HL-60/S4 (cell line): ENCODE results near the gene CLIC4.

Experiments used
- in situ Hi-C: fragments of 300-500 bp; cut with MboI; formaldehyde crosslinking; loops from 2 replicates; pipeline ENCODE4 v1.14.3; 2022; ENCODE audit warnings: low sequenced_read_pairs

CLIC4 gene

GRCh38 chr1:24857507-24858133 is 112.4 kb downstream of the CLIC4 start:
- in situ Hi-C loops = loop anchor here (25.0 kb wide), 1 partner anchor 955 kb away; the partner anchor contains the start of genes MTFR1L and SELENON

- in situ Hi-C loops = loop anchor here (25.0 kb wide), 1 partner anchor 954 kb away; the partner anchor contains the start of genes MTFR1L and SELENON
Observed at GRCh38 chr1:24858277-24858676, 113.0 kb downstream of the CLIC4 start.

DNA sequence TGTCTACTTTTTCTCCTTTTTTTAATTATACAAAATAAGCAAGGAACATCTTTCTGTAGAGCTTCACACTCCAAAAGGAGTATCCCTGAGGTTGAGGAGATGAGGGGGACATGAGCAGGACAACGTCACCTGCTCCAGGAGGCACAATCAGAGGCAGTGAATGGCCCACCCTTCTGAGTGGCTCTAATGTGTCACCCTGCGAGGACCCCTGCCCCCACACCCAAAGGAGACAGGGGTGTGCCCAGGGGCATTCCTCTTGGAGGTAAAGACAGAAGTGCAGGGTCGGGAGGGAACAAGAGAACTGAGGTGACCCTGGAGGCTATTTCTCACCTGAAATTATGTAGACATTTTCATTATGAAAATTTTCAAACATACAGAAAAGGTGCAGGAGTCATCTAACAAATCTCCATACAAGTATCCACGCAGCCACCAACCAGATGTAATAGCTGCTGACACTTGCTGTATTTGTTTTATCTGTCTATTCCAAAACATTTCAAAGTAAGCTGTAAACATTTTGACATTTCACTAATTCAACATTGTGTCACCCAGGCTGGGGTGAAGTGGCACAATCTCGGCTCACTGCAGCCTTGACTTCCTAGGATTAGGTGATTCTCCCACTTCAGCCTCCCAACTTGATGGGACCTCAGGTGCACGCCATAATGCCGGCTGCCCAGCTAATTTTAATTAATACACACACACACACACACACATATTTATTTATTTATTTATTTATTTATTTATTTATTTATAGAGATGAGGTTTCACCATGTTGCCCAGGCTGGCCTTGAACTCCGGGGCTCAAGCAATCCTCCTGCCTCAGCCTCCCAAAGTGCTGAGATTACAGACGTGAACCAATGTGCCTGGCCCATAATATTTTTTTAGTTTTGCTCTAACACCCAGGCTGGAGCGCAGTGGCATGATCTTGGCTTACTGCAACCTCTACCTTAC is 114.1 kb downstream of the CLIC4 start:
- in situ Hi-C loops = loop anchor here (25.0 kb wide), 1 partner anchor 953 kb away; the partner anchor contains the start of genes MTFR1L and SELENON

- in situ Hi-C loops = loop anchor here (25.0 kb wide), 1 partner anchor 951 kb away; the partner anchor contains the start of genes MTFR1L and SELENON
Observed at GRCh38 chr1:24860841-24861240, 115.6 kb downstream of the CLIC4 start.

DNA sequence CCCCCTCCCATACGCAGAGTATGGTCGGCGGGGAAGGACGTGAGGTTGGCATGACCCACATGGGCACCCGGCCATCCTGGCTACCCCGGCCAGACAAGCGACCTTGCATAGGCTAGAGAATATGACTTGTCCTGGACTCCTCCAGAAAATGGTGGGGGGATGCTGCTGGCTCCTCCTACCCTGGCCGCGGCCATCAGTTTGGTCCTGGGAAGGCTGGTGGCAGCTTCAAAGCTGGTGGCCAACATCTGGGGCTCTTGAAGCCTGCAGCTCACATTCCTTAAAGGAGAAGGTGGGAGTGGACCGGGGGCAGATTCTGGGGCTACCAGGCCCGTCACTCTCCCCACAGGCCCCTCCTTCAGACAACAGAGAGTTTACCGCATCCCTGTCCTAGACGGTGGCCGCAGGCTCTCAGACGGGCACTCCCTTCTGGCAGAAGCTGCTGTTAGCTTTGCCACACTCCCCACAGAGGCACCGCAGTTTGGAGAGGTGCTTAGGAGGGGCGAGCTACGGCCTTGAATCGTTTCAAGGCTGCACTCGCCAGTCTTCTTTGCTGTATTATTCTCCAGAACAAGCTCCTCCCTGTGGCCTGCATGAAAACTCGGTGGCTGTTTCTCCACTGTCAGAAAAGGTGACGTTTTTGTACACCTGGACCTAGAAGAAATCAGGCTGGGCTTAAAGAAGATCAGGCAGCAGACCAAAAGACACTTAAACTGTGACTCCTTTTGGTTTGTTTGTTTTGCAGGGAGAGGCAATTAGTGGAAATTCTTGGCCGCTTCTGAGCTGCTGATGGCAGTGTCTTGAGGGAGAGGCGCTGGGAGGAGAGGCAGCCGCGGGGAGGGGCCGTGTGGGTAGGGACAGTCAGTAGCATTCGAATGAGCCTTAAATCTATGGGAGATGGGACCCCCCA is 116.8 kb downstream of the CLIC4 start:
- in situ Hi-C loops = loop anchor here (25.0 kb wide), 1 partner anchor 950 kb away; the partner anchor contains the start of genes MTFR1L and SELENON

DNA sequence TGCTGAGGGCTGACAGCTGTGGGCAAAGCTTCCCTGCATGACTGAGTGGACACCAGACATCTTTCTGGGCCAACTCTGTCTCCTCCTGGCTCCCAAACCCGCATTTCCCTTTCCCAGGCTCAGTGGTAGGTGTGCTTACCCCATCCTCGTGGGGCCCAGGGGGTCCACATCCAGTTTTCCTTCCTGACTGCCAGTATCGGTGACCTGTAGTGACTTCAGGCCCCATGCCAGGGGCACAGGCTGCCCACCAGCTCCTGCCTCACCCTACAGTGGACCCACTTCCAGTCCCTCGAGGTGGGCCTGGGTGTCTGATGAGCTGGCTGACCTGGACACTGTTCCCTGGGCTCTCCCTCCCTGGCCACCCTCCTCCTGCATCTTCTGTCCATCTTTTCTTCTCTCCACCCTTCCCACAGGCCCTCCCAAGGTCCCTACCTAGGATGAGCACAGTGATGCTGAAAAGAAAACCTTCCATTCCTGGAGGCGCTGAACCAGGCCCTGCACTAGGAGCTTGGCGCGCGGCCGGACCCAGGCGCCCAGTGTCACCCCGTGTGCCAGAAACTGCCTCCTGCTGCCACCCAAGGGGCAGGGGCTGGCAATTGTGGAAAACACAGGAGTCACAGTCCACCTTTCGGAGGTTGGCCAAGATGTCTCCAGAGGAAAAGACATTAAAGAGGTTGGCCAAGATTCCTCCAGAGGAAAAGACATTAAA is 117.7 kb downstream of the CLIC4 start:
- in situ Hi-C loops = loop anchor here (25.0 kb wide), 1 partner anchor 949 kb away; the partner anchor contains the start of genes MTFR1L and SELENON

DNA sequence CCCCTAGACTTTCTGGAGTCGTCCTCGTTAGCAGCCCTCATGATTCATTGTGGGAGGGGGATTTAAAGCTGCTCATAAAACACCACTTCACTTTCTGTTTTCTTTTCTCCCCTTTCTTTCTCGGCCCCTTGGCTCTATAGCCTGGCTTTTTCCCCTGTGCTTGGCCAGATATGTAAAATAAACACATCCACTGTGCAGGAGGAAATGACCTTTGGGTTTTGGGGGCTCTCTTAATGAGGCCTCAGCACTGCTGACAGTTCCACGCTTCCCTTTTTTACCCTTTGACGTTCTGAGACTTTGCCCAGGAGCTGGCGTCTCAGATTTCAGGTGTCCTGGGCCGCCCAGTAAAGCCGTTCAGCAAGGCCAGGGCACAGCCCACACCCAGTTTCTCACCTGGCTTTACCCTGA is 119.1 kb downstream of the CLIC4 start:
- in situ Hi-C loops = loop anchor here (25.0 kb wide), 1 partner anchor 948 kb away; the partner anchor contains the start of genes MTFR1L and SELENON

DNA sequence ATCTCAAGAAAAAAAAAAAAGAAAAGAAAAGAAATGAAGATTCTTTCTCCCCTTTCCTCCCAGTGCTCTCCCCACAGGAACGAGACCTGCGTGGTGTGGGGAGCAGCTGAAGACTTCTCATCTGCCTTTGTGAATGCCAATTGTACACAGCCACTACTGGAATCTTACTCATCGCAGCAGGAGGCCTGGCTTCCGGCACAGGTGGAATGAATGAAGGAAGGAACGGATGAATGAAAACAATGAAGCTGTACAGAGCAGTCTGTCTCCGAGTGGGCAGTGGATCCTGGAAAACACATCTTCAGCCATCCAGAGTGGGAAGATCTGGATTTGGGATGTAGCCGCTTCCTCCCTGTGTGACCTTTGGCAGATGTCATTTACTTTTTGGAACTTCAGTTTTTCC is 119.9 kb downstream of the CLIC4 start:
- in situ Hi-C loops = loop anchor here (25.0 kb wide), 1 partner anchor 947 kb away; the partner anchor contains the start of genes MTFR1L and SELENON

GRCh38 chr1:24865587-24865986 is 120.3 kb downstream of the CLIC4 start:
- in situ Hi-C loops = loop anchor here (25.0 kb wide), 1 partner anchor 947 kb away; the partner anchor contains the start of genes MTFR1L and SELENON

GRCh38 chr1:24866211-24867083 is 121.2 kb downstream of the CLIC4 start:
- in situ Hi-C loops = loop anchor here (25.0 kb wide), 1 partner anchor 946 kb away; the partner anchor contains the start of genes MTFR1L and SELENON

DNA sequence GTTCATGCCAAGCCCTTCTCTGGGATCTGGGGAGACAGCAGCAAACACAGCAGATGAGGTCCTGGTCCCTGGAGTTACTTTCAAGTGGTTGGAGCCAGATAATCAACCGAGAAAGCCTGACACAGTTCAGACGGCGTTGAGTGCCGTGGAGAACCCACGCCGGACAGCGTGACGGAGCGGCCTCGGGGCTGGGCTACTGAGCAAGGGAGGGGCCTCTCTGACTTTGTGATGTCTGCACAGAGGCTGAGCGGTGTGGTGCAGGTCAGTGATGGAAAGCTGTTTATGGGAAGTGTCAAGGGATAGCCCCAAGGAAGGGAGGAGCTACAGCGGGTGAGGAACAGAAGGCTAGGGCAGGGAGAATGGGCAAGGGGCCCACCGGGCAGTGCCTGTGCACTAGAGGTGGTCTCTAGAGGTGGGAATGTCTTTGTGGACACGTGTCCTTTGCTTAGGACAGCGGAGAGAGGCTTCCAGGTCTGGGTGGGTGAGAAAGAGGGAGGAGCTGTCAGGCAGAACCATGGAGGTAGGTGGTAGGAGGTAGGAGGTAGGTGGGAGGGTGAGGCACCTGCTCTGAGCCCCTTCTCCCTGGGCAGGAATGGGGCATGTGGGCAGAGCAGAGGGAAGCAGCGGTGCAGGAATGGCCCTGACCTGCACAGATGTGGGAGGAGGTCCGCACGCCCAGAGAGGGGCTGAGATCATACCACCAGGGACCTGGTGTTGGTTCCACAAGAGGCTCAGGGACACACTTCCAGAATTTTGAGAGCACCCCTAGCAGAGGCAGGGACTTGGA is 122.0 kb downstream of the CLIC4 start:
- in situ Hi-C loops = loop anchor here (25.0 kb wide), 1 partner anchor 945 kb away; the partner anchor contains the start of genes MTFR1L and SELENON

GRCh38 chr1:24868016-24868875 is 123.0 kb downstream of the CLIC4 start:
- in situ Hi-C loops = loop anchor here (25.0 kb wide), 1 partner anchor 944 kb away; the partner anchor contains the start of genes MTFR1L and SELENON

- in situ Hi-C loops = loop anchor here (25.0 kb wide), 1 partner anchor 942 kb away; the partner anchor contains the start of genes MTFR1L and SELENON
Observed at GRCh38 chr1:24870551-24871195, 125.4 kb downstream of the CLIC4 start.

DNA sequence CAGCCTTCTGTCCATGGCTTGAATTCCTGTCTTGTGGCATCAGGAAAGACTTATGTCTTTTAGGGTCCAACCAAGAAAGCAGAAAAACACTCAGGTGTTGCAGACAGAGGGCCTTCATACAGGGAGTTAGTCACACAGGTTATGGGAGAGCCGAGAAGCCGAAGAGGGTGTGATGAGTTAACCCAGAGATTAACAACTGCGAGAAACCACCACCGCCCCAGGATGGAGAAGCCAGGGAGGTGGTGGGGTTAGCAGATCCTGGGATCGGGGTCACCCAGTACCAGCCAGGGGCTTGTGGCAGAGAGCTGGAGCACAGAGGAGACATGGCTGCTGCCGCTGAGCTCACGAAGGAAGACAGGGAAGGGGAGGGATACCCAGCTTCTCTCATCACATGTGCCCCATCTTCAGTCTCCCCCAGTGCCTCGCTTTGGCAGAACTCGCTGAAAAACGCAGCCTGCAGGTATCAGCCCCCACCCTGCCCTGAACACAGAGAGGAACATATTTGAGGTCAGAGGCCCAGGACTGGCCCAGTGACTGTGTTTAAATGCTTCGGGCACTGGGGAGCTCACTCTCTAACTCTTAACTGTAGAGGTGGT is 126.2 kb downstream of the CLIC4 start:
- in situ Hi-C loops = loop anchor here (25.0 kb wide), 1 partner anchor 941 kb away; the partner anchor contains the start of genes MTFR1L and SELENON
